GM19099 (cell line): ENCODE measurements around the gene CLTC.

Experiments
- POLR2A ChIP-seq: IDR thresholded peaks from 3 replicates; pipeline ENCODE4 v1.6.1; 2011; ENCODE audit warnings: low read depth; ENCODE audit not compliant: insufficient read length; ENCODE audit errors: extremely low read depth

CLTC gene

GRCh38 chr17:59727817-59728533 is 108.3 kb downstream of the CLTC start:
- no peak for TF ChIP-seq POLR2A

GRCh38 chr17:59730268-59730834 is 110.7 kb downstream of the CLTC start:
- TF ChIP-seq POLR2A: no peak

- TF ChIP-seq POLR2A: no peak
Measured at GRCh38 chr17:59733697-59734096, 114.0 kb downstream of the CLTC start.

DNA sequence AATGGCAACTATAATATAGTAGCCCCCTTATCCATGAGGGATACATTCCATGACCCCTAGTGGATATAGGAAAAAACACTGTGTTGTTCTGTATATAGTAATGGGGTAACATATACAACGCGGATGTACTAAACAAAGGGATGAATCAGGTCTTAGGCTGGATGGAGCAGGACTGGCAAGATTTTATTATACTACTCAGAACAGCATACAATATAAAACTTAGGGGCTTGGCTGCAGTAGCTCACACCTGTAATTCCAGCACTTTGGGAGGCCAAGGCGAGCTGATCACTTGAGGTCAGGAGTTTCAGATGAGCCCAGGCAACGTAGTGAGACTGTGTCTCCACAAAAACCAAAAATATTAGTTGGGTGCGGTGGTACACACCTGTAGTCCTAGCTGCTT is 114.5 kb downstream of the CLTC start:
- TF ChIP-seq POLR2A: no peak

DNA sequence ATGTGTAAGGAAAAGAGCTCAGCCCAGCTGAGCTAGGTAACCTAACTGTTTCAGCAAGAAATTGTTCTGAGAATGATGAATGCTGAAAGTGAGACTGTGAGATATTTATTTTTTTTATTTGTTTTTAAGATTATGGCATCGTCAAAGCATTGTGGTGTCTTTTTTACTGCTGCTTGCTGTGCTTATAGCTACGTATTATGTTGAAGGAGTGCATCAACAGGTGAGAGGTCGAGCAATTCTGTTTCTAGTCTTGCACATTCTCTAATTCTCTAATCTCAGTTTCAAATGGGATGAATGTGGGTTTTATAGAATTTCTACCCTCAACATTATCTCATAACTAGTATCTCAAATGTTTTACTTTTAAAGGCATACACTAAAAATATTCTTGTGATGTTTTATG is 117.6 kb downstream of the CLTC start:
- no peak for TF ChIP-seq POLR2A

GRCh38 chr17:59743842-59744241 is 124.1 kb downstream of the CLTC start:
- TF ChIP-seq POLR2A: no peak

GRCh38 chr17:59745040-59745439 is 125.3 kb downstream of the CLTC start:
- TF ChIP-seq POLR2A: no peak
